Endothelial cell of umbilical vein (primary cell): Measurements from ENCODE around the gene PLEKHG4B. TPM values are rescaled to one million over a fixed set of nuclear protein-coding genes. Genes with fewer than 3 reads are reported as not detected.

ENCODE experiments used
- BruUV-seq: library from RNA; stranded (reverse); fragments of 400-500 nt; replicated peaks from 2 replicates; lab custom pipeline; 2021; lab: Mats Ljungman, UMichigan
- CTCF ChIA-PET: fragments of 300-600, 350-600 bp; sonication (Branson Sonifier 250); formaldehyde crosslinking; loops from one replicate; lab custom pipeline; 2021; ENCODE audit warnings: antibody characterized with exemption, inconsistent platforms; lab: Charles Lee
- POLR2A ChIA-PET: fragments of 300-600, 350-600 bp; sonication (Branson Sonifier 250); formaldehyde crosslinking; loops from one replicate; lab custom pipeline; 2021; ENCODE audit warnings: antibody characterized with exemption, inconsistent platforms; lab: Charles Lee
- DNase-seq: peaks from one replicate; pipeline ENCODE4 v3.0.0-alpha.2; 2011; ENCODE audit warnings: low read depth, low spot score
- FAIRE-seq: peaks from 2 replicates; lab custom pipeline; 2011; peaks lifted over from hg19 to GRCh38; lab: Jason Lieb, UNC
- H2AFZ ChIP-seq: 2 replicates; pipeline ENCODE4 v1.6.0; 2012; ENCODE audit warnings: low read depth, low read length, control low read depth, inconsistent platforms
- H3K27ac ChIP-seq: 2 replicates; pipeline ENCODE4 v1.5.1; 2011; ENCODE audit warnings: low read depth, mild to moderate bottlenecking, control low read depth, low read length, moderate library complexity; ENCODE audit not compliant: insufficient read depth
- H3K27me3 ChIP-seq, 2 experiments: 2 replicates each; pipeline versions ENCODE4 v1.6.0 to v1.6.1; 2011; ENCODE audit warnings: low read length in 2 of 2, mixed read lengths in 1 of 2; ENCODE audit not compliant: control insufficient read depth in 2 of 2, insufficient read depth in 2 of 2
- H3K36me3 ChIP-seq, 2 experiments: 2 replicates in 1 of 2; 3 replicates in 1 of 2; pipeline ENCODE4 v1.5.1; 2011; ENCODE audit warnings: low read length in 2 of 2, mild to moderate bottlenecking in 1 of 2, moderate library complexity in 1 of 2; ENCODE audit not compliant: control insufficient read depth in 2 of 2, insufficient read depth in 2 of 2; ENCODE audit errors: extremely low read depth in 1 of 2
- H3K4me1 ChIP-seq: 3 replicates; pipeline ENCODE4 v1.5.1; 2011; ENCODE audit warnings: mild to moderate bottlenecking, low read length; ENCODE audit not compliant: control insufficient read depth, insufficient read depth; ENCODE audit errors: extremely low read depth
- H3K4me2 ChIP-seq: 2 replicates; pipeline ENCODE4 v1.6.1; 2011; ENCODE audit warnings: low read length, control low read depth, mixed read lengths; ENCODE audit not compliant: insufficient read depth
- H3K4me3 ChIP-seq, 3 experiments: fragments of 200-600 bp in 1 of 3; sonication (generic), shearing (Covaris generic) in 1 of 3; replicated peaks in 1 of 3; 2 replicates each; pipeline ENCODE4 v1.5.1; 2011 to 2016; ENCODE audit warnings: control low read depth in 3 of 3, low read length in 3 of 3, mild to moderate bottlenecking in 2 of 3, inconsistent platforms in 1 of 3, low read depth in 1 of 3, moderate library complexity in 1 of 3; ENCODE audit not compliant: insufficient read depth in 1 of 3
- H3K79me2 ChIP-seq: 2 replicates; pipeline ENCODE4 v1.6.0; 2012; ENCODE audit warnings: low read length, inconsistent platforms; ENCODE audit not compliant: control insufficient read depth, insufficient read depth
- H3K9ac ChIP-seq: replicated peaks from 2 replicates; pipeline ENCODE3; 2011; ENCODE audit warnings: low read length, control low read depth; ENCODE audit not compliant: insufficient read depth; ENCODE audit errors: extremely low read depth
- H3K9me1 ChIP-seq: replicated peaks from 3 replicates; pipeline ENCODE4 v1.6.0; 2011; ENCODE audit warnings: mild to moderate bottlenecking, low read length; ENCODE audit not compliant: control insufficient read depth, insufficient read depth; ENCODE audit errors: extremely low read depth
- H3K9me3 ChIP-seq: replicated peaks from 2 replicates; pipeline ENCODE4 v1.5.1; 2012; ENCODE audit warnings: low read length, inconsistent platforms; ENCODE audit not compliant: control insufficient read depth, insufficient read depth
- H4K20me1 ChIP-seq: replicated peaks from 2 replicates; pipeline ENCODE3; 2011; ENCODE audit warnings: mild to moderate bottlenecking, low read length; ENCODE audit not compliant: control insufficient read depth, insufficient read depth; ENCODE audit errors: extremely low read depth
- CTCF ChIP-seq, 2 donors: IDR thresholded peaks; 1 replicate in 1 of 2; 2 replicates in 1 of 2; pipeline ENCODE4 v1.5.1; 2011; ENCODE audit warnings: low read length in 2 of 2, mild to moderate bottlenecking in 2 of 2, moderate library complexity in 2 of 2, control low read depth in 1 of 2, inconsistent platforms in 1 of 2, low read depth in 1 of 2; ENCODE audit not compliant: insufficient read depth in 1 of 2; ENCODE audit errors: extremely low read depth in 1 of 2
- FOS ChIP-seq: IDR thresholded peaks from 2 replicates; pipeline ENCODE4 v1.6.1; 2011; ENCODE audit warnings: mild to moderate bottlenecking, low read length, moderate library complexity, borderline replicate concordance; ENCODE audit not compliant: insufficient read depth
- JUN ChIP-seq: IDR thresholded peaks from 2 replicates; pipeline ENCODE4 v1.6.1; 2011; ENCODE audit warnings: borderline replicate concordance, low read depth; ENCODE audit not compliant: insufficient read length, insufficient read depth
- MYC ChIP-seq: IDR thresholded peaks from one replicate; pipeline ENCODE4 v1.6.1; 2011; ENCODE audit warnings: mild to moderate bottlenecking, low read depth, low read length
- POLR2A ChIP-seq: IDR thresholded peaks from 2 replicates; pipeline ENCODE4 v1.6.1; 2012; ENCODE audit warnings: low read depth, mild to moderate bottlenecking, control low read depth, low read length
- POLR2AphosphoS5 ChIP-seq: IDR thresholded peaks from 2 replicates; pipeline ENCODE4 v1.6.1; 2012; ENCODE audit warnings: low read depth, mild to moderate bottlenecking, control low read depth, low read length, moderate library complexity; ENCODE audit not compliant: insufficient read depth
- dilution Hi-C: fragments of 300-500 bp; cut with MboI; formaldehyde crosslinking; loops from one replicate; pipeline ENCODE4 v1.15.0; 2019; ENCODE audit warnings: low sequenced_read_pairs; ENCODE audit not compliant: extremely low pct_ligation_motif_present
- intact Hi-C: fragments of 100-400 bp; cut with micrococcal nuclease; formaldehyde crosslinking; loops from one replicate; pipeline ENCODE4 v1.10.0; 2022
- polyA plus RNA-seq, 4 experiments: library from polyadenylated mRNA; depleted of rRNA in 3 of 4; stranded (reverse) in 3 of 4; unstranded in 1 of 4; fragments of >200 nt; gene quantifications; 2 replicates each; pipeline versions ENCODE4 v1.2.1 to v1.2.3, GENCODE V29; 2011 to 2012; ENCODE audit warnings: missing spikeins in 1 of 4
- total RNA-seq: library from RNA; stranded (reverse); gene quantifications from 2 replicates; pipeline ENCODE4 v1.2.3, GENCODE V29; 2021
- TF ChIP-seq, protein P1 (sequence below): IDR thresholded peaks from 2 replicates; pipeline ENCODE4 v1.6.1; 2011; ENCODE audit not compliant: insufficient read depth, insufficient read length

PLEKHG4B gene
- total and polyA plus RNA-seq, 2 donors (not counting 3 experiments of a cell fraction or from before 2014, with no cell fraction given): not detected

DNA sequence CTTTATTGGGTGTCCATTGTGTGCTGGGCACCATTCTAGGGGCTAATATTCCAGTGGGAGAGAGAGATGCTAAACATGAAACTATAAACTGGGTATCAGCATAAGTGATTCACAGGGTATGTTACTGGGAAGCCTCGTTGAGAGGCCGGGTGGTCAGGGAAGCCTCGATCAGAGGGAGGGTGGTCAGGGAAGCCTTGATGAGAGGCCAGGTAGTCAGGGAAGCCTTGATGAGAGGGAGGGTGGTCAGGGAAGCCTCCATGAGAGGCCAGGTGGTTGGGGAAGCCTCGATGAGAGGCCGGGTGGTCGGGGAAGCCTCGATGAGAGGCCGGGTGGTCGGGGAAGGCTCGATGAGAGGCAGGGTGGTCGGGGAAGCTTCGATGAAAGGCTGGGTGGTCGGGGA, 8.9 kb upstream of the PLEKHG4B start:
- H3K4me2 ChIP-seq: no peak overlapping the region
- H3K27ac ChIP-seq: no peak overlapping the region
- dilution Hi-C loops (no loop called here), intact Hi-C loops (no loop called here)
- no peak overlapping the region for H3K4me3 ChIP-seq
- H3K4me1 ChIP-seq: no peaks in the 10 kb centered on the region
- no peaks in the 10 kb centered on the region for H3K9me3 ChIP-seq
- POLR2A ChIA-PET: no interaction called here
- no peak overlapping the region for H2AFZ ChIP-seq
- no peaks in the 10 kb centered on the region for H3K79me2 ChIP-seq
- no peaks in the 10 kb centered on the region for H3K9me1 ChIP-seq
- H3K36me3 ChIP-seq: no peaks in the 10 kb centered on the region
- no TSS peak for BruUV-seq
- CTCF ChIA-PET: no interaction called here
- DNase-seq: no peak
- H3K9ac ChIP-seq: no peak overlapping the region
- no peak for FAIRE-seq
- TF ChIP-seq, protein P1, sequence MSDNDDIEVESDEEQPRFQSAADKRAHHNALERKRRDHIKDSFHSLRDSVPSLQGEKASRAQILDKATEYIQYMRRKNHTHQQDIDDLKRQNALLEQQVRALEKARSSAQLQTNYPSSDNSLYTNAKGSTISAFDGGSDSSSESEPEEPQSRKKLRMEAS: no peak
- no peak for TF ChIP-seq POLR2AphosphoS5
- no peak for TF ChIP-seq MYC
- TF ChIP-seq CTCF (IDR thresholded peaks at IDR 0.05; ENCODE audit: extremely low read depth in 1 of 2, insufficient read depth in 1 of 2, low read depth in 1 of 2, low read length in 2 of 2): no peak
- no peak for TF ChIP-seq FOS
- no peak for TF ChIP-seq POLR2A
- no peak for TF ChIP-seq JUN
- H4K20me1 ChIP-seq: no peaks in the 10 kb centered on the region
- no peaks in the 10 kb centered on the region for H3K27me3 ChIP-seq
